NCI-H446 treated with DMSO at 0.1 percent for 48 hours (cell line): Measurements from ENCODE around the gene CARD10.

Experiments used
- DNase-seq: peaks from one replicate; lab custom pipeline; 2025; lab: John Stamatoyannopoulos, UW

CARD10 gene

GRCh38 chr22:37503850-37504249 lies 15.4 kb downstream of the CARD10 start:
- DNase-seq, result no peak

GRCh38 chr22:37503183-37503683 lies 16.0 kb downstream of the CARD10 start:
- DNase-seq, result no peak

GRCh38 chr22:37502342-37503182 lies 16.7 kb downstream of the CARD10 start:
- no peak for DNase-seq

- DNase-seq, result no peak
Observed at GRCh38 chr22:37501610-37502341, 17.4 kb downstream of the CARD10 start.

GRCh38 chr22:37500745-37501609 lies 18.2 kb downstream of the CARD10 start:
- DNase-seq, result no peak

GRCh38 chr22:37499789-37500540 lies 19.2 kb downstream of the CARD10 start:
- no peak for DNase-seq

GRCh38 chr22:37499027-37499707 lies 20.0 kb downstream of the CARD10 start:
- DNase-seq, result no peak

- DNase-seq, result no peak
Observed at GRCh38 chr22:37498289-37498909, 20.8 kb downstream of the CARD10 start.

GRCh38 chr22:37497062-37497599 lies 22.1 kb downstream of the CARD10 start:
- no peak for DNase-seq

- DNase-seq, result no peak
Observed at GRCh38 chr22:37496651-37497050, 22.6 kb downstream of the CARD10 start.

GRCh38 chr22:37493979-37494378 lies 25.2 kb downstream of the CARD10 start:
- no peak for DNase-seq

- no peak for DNase-seq
Observed at GRCh38 chr22:37492428-37493344, 26.5 kb downstream of the CARD10 start.

GRCh38 chr22:37491559-37492427 lies 27.4 kb downstream of the CARD10 start:
- DNase-seq, result no peak

- no peak for DNase-seq
Observed at GRCh38 chr22:37491106-37491505, 28.1 kb downstream of the CARD10 start.

- no peak for DNase-seq
Observed at GRCh38 chr22:37489983-37490382, 29.2 kb downstream of the CARD10 start.

- no peak for DNase-seq
Observed at GRCh38 chr22:37488337-37489135, 30.7 kb downstream of the CARD10 start.

- DNase-seq, result no peak
Observed at GRCh38 chr22:37487571-37487970, 31.6 kb downstream of the CARD10 start.
